ACC112 (cell line): ENCODE measurements around the gene RUSF1.

Experiments used
- H2AFZ ChIP-seq: fragments of 200-600 bp; sonication (generic); one replicate; pipeline ENCODE4 v1.6.0; 2017; ENCODE audit warnings: antibody characterized with exemption, low read length; ENCODE audit not compliant: unreplicated experiment
- H3K27ac ChIP-seq: fragments of 200-600 bp; sonication (generic); 2 replicates; pipeline ENCODE4 v1.5.1; 2014; ENCODE audit warnings: low read depth, mild to moderate bottlenecking, antibody characterized with exemption, low read length, moderate library complexity
- H3K27me3 ChIP-seq: fragments of 200-600 bp; sonication (generic); 2 replicates; pipeline ENCODE4 v1.6.1; 2014; ENCODE audit warnings: mild to moderate bottlenecking, antibody characterized with exemption, low read length, moderate library complexity, mixed read lengths; ENCODE audit not compliant: insufficient read depth
- H3K36me3 ChIP-seq: fragments of 200-600 bp; sonication (generic); 2 replicates; pipeline ENCODE4 v1.6.1; 2016; ENCODE audit warnings: mild to moderate bottlenecking, antibody characterized with exemption, low read length, moderate library complexity, mixed read lengths; ENCODE audit not compliant: insufficient read depth
- H3K4me1 ChIP-seq: fragments of 200-600 bp; sonication (generic); one replicate; pipeline ENCODE4 v1.6.1; 2016; ENCODE audit warnings: low read length, mixed read lengths; ENCODE audit not compliant: insufficient read depth, unreplicated experiment, control insufficient read depth
- H3K4me3 ChIP-seq: fragments of 200-600 bp; sonication (generic); 2 replicates; pipeline ENCODE4 v1.5.1; 2014; ENCODE audit warnings: mild to moderate bottlenecking, low read depth, low read length
- H3K79me2 ChIP-seq: fragments of 200-600 bp; sonication (generic); one replicate; pipeline ENCODE4 v1.6.0; 2016; ENCODE audit warnings: low read length; ENCODE audit not compliant: control insufficient read depth, unreplicated experiment, insufficient read depth

Gene RUSF1

DNA sequence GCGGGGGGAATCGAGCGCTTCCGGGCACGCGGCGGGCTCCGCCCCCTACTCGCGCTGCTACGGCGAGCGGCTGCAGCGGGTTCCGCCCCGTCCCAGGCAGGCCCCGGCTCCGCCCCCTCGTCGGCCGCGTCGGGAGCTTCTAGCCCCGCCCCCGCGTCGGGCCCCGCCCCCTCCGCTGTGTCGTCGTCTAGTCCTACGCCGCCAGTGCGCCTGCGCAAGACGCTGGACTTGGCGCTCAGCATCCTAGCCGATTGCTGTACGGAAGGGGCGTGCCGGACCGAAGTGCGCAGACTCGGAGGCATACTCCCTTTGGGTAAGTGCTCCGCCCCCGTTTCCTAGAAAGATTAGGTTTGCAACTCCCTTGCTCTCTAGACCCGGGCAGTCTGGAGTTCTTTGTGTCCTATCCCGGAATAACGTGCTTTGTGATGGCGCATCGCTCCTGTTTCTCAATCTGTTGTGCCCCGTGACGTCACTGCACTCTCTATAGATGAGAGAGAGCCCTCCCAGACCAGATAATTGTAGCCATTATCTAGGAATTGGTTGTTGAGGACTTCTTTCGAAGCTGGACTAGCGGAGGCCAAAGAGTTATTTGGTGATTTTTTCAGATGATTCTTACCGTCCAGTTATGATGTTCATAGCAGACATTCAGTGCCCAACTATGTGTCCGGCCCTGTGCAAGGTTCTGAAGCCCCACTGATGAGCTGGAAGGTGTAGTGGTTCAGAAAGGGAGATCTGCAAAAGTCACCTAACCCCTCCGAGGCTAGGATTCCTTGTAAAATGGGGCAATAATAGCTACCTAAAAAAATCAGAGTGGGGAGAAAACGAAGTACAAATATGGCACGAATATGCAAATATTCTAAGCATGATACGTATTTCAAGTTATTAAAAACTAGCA, 48.3 kb downstream of the RUSF1 start:
- Histone ChIP-seq H3K36me3 (no peaks in the 10 kb centered on the region), H3K27ac (peak overlapping the region; percentile 90), H3K4me1 (peaks cover 33% of the 10 kb centered on the region), H3K27me3 (no peaks in the 10 kb centered on the region), H3K4me3 (peak overlapping the region; percentile 84), H2AFZ (no peak overlapping the region), H3K79me2 (peaks cover 40% of the 10 kb centered on the region)

DNA sequence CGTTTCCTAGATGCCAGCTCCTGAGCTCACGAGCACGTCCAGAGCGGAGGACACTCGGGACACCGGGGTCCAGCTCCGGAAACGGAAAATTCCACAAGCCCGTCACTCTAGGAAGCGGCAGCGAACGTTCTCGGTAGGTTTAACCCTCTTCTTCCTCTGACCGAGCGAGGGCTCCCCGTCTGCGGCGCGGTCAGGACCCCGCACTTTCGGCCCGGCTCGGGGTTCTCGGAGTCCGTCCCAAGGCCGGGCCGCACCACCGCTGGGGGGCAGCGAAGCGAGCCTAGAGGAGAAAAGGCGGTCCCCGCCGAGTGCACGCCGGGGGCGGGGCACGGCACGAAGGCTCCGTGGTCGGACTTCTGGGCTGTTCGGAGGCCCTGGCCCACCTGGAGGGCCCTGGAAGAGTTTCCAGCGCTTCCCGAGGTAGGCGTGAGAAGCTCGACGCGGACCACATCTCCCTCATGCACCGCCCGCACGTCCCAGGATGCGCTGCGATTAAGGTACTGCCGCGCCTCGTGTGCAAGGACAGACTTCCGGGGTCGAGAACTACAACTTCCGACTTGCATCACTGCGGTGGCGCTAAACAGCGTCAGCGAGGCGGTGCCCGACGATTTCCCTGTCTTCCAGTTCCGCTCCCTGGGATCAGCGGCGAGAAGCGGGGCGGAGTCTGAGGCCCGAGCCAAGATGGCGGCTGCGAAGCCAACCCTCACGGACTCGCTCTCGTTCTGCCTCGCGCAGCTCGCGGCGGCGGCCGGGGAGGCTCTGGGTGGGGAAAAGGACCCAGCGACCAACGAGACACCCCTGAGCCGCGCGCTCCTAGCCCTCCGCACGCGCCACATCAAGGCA, 49.1 kb downstream of the RUSF1 start, which contains the start of gene ARMC5:
ARMC5 (plus strand) TSS at position 658 of the 843 bp plus-strand sequence; CDS start at position 682, 24 bp downstream.
- Histone ChIP-seq H3K4me1 (peaks cover 40% of the 10 kb centered on the region), H2AFZ (peak within 1 kb of the TSS; percentile 9), H3K27ac (peak within 1 kb of the TSS; percentile 90), H3K36me3 (no peaks in the 10 kb centered on the region), H3K4me3 (peak within 1 kb of the TSS; percentile 84), H3K27me3 (no peaks in the 10 kb centered on the region), H3K79me2 (peaks cover 41% of the 10 kb centered on the region)

DNA sequence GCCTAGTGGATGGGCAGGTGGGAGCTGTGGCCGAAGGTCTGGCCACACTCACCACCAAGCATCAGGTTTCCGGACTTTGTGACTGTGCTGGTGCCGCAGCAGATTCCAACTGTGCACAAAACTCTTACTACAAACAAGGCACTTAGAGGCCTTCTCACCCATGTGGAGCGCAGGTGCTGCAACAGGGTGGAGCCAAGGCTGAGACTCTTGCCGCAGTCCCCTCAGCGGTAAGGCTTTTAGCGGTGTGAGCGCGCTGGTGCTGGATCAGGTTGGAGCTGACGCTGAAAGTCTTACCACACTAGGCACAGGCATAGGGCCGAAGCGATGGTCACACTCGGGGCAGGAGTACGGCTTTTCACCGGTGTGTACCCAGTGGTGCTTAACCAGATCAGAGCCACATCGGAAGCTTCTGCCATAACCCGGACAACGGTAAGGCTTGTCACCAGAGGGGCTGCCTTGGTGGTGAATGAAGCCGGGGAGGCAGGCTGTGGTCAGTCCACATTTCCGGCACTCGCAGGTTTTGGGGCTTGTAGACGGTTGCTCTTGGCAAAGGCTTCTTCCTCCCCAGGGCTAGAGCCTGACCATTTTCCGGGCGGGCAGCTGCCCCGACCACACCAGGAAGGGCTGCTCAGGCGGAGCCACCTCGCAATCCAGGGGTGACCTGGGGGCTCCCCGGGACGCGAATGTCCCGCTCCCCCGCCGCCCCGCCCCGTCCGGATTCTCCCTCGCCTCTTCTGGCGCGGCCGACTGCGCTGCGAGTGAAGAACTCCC, 49.9 kb downstream of the RUSF1 start:
- Histone ChIP-seq H3K4me3 (peak overlapping the region; percentile 84), H3K27me3 (no peaks in the 10 kb centered on the region), H3K36me3 (no peaks in the 10 kb centered on the region), H3K79me2 (peaks cover 41% of the 10 kb centered on the region), H2AFZ (peak overlapping the region; percentile 9), H3K27ac (peak overlapping the region; percentile 90), H3K4me1 (peaks cover 46% of the 10 kb centered on the region)

- H3K27me3 ChIP-seq, result no peaks in the 10 kb centered on the region
- H2AFZ ChIP-seq, result no peak overlapping the region
- peaks cover 41% of the 10 kb centered on the region for H3K79me2 ChIP-seq
- H3K4me1 ChIP-seq, result peaks cover 57% of the 10 kb centered on the region
- peak overlapping the region; percentile 84 for H3K4me3 ChIP-seq
- no peak overlapping the region for H3K27ac ChIP-seq
- no peaks in the 10 kb centered on the region for H3K36me3 ChIP-seq
Measured at GRCh38 chr16:31456988-31457360, 51.2 kb downstream of the RUSF1 start.

DNA sequence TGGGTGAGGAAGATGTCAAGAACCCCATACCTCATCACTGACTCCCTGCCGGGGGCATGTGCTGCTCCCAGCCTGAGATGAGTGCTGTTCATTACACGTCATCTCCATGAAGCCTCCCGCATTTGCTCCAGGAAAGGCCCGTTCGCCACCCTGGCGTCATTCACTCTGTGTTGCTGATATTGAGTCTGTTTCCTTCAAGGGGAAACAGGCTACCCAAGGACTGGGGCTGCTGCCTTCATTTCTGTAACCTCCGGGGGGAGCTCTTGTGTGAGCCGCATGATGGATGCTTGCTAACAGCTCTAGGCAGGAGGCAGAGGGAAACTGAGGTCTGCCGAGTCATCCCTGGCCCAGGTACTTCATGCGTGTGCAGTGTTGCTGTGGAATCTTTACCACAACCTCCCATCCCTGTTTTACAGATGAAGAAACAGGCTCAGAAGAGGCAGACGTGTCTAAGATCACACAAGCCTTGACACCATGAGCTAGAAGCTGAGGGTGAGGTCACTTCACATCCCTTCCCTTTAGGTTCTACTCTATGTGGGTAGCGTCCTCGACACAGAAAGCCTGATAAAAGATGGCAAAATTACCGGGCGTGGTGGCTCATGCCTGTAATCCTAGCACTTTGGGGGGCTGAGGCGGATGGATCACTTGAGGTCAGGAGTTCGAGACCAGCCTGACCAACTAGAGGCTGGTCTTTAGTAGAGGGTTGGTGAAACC, 52.4 kb downstream of the RUSF1 start:
- Histone ChIP-seq H3K4me1 (peaks cover 64% of the 10 kb centered on the region), H2AFZ (no peak overlapping the region), H3K4me3 (peak overlapping the region; percentile 4; the same call in 1 of the 2 replicates), H3K79me2 (peaks cover 37% of the 10 kb centered on the region), H3K36me3 (no peaks in the 10 kb centered on the region), H3K27me3 (no peaks in the 10 kb centered on the region), H3K27ac (peak overlapping the region; percentile 19; the same call in 1 of the 2 replicates)

DNA sequence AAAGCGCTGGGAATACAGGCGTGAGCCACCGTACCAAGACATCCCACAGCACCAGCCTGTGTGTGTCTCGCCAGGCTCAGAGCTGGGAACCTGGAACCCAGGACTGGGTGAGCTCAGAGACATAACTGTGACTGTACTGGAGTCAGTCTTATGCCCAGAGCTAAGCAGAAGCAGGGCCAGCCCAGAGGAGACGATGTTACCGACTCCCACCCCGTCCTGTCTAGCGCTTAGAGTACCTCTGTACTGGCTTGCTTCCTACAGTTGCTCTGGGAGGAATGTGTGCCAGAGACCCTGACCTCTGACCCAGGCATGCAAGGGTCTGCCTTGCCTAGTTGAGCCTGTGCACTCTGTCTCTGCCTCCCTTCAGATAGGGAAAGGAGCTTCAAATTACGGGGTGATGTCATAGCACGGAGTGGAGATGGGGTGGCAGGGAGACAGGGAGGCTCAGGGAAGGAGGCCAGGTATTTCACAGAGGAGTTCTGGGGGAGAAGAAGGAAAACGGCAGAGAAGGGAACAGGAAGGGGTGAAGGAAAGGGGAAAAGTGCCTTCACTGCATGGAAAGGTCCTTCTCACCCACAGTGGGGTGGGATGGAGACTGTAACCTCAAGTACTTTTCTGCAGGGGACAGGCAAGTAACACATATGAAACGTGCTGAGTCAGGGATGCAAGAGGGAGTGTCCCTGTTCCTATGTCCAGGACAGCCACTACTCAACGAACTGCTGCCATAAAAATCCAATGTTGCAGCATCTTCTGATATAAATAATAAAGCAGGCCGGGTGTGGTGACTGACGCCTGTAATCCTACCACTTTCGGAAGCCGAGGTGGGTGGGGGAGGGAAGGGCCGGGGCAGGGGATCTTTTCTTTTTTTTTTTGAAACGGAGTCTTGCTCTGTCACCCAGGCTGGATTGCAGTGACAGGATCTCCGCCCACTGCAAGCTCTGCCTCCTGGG, 54.7 kb downstream of the RUSF1 start:
- Histone ChIP-seq H3K79me2 (peaks cover 36% of the 10 kb centered on the region), H3K4me1 (peaks cover 58% of the 10 kb centered on the region), H3K27me3 (no peaks in the 10 kb centered on the region), H3K27ac (peak overlapping the region; percentile 98), H3K4me3 (peak overlapping the region; percentile 66), H2AFZ (no peak overlapping the region), H3K36me3 (no peaks in the 10 kb centered on the region)

DNA sequence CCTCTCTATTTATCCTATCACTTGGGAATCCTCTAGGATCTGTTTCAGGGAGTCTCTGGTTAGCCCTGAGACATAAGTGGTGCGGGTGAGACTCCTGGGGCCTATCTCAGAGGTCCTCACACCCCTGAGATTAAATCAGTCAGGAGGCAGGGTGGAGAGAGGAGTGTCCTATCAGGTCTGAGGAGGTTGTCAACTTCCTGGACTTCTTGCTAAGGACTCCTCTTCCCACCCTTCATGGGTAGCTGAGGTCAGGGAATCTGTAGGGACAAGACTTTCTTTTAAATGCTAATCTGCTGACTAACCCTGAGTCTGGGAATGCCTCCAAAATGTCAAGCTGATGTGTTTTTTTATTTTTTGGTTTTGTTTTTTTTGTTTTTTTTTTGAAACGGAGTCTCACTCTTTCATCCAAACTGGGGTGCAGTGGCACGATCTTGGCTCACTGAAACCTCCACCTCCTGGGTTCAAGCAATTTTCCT, 55.5 kb downstream of the RUSF1 start:
- peak overlapping the region; percentile 98 for H3K27ac ChIP-seq
- H3K79me2 ChIP-seq, result peaks cover 28% of the 10 kb centered on the region
- no peaks in the 10 kb centered on the region for H3K36me3 ChIP-seq
- H3K4me1 ChIP-seq, result peaks cover 56% of the 10 kb centered on the region
- H2AFZ ChIP-seq, result peak overlapping the region; percentile 29
- H3K4me3 ChIP-seq, result peak overlapping the region; percentile 66; the same call in 1 of the 2 replicates
- no peaks in the 10 kb centered on the region for H3K27me3 ChIP-seq

GRCh38 chr16:31451681-31452351, 56.4 kb downstream of the RUSF1 start:
- Histone ChIP-seq H3K79me2 (peaks cover 19% of the 10 kb centered on the region), H3K36me3 (no peaks in the 10 kb centered on the region), H3K4me1 (peaks cover 47% of the 10 kb centered on the region), H3K27ac (peak overlapping the region; percentile 98), H2AFZ (no peak overlapping the region), H3K4me3 (no peak overlapping the region), H3K27me3 (no peaks in the 10 kb centered on the region)
